ENCODE results near the gene FOXQ1. TPM values are rescaled to one million over a fixed set of nuclear protein-coding genes. Genes with fewer than 3 reads are reported as not detected.

The FOXQ1 gene
- total RNA-seq, 1 experiment from 2014 or later, result 46.1 TPM

GRCh38 chr6:1346101-1346500, 34.2 kb downstream of the FOXQ1 start:
- H3K36me3 Mint-ChIP-seq (ENCODE audit: insufficient read depth, unreplicated experiment), result no peaks in the 10 kb centered on the region
- intact Hi-C loops (cut with micrococcal nuclease; ENCODE audit: unreplicated experiment), result no loop called here
- H3K27ac Mint-ChIP-seq (ENCODE audit: unreplicated experiment), result no peak overlapping the region
- TF ChIP-seq CTCF (IDR thresholded peaks at IDR 0.05; ENCODE audit: unreplicated experiment), result no peak
- no TSS peak for BruUV-seq (replicated peaks)
- no peak for DNase-seq
- H3K27me3 Mint-ChIP-seq (ENCODE audit: unreplicated experiment), result no peaks in the 10 kb centered on the region
- no peak overlapping the region for H3K4me3 Mint-ChIP-seq (ENCODE audit: low read depth, unreplicated experiment)
- H3K9me3 Mint-ChIP-seq (ENCODE audit: low read depth, unreplicated experiment), result peaks cover 5% of the 10 kb centered on the region
- no peaks in the 10 kb centered on the region for H3K4me1 Mint-ChIP-seq (ENCODE audit: low read depth, unreplicated experiment)
- CTCF ChIA-PET, result interaction anchor here (1.3 kb wide), 1 partner anchor 40 kb away, joined by 3 read pairs; no protein-coding TSS in a partner anchor

- Mint-ChIP-seq H3K27me3 (ENCODE audit: unreplicated experiment) (no peaks in the 10 kb centered on the region), H3K9me3 (ENCODE audit: low read depth, unreplicated experiment) (peaks cover 5% of the 10 kb centered on the region), H3K4me1 (ENCODE audit: low read depth, unreplicated experiment) (no peaks in the 10 kb centered on the region), H3K4me3 (ENCODE audit: low read depth, unreplicated experiment) (no peak overlapping the region), H3K27ac (ENCODE audit: unreplicated experiment) (no peak overlapping the region), H3K36me3 (ENCODE audit: insufficient read depth, unreplicated experiment) (no peaks in the 10 kb centered on the region)
- no TSS peak for BruUV-seq (replicated peaks)
- DNase-seq, result no peak
- CTCF ChIA-PET, result interaction anchor here (1.3 kb wide), 1 partner anchor 40 kb away, joined by 3 read pairs; no protein-coding TSS in a partner anchor
- TF ChIP-seq CTCF (IDR thresholded peaks at IDR 0.05; ENCODE audit: unreplicated experiment), result no peak
- intact Hi-C loops (cut with micrococcal nuclease; ENCODE audit: unreplicated experiment), result no loop called here
Measured at GRCh38 chr6:1346558-1347091, 34.7 kb downstream of the FOXQ1 start.

GRCh38 chr6:1347161-1347560, 35.3 kb downstream of the FOXQ1 start:
- Mint-ChIP-seq H3K27ac (ENCODE audit: unreplicated experiment) (no peak overlapping the region), H3K36me3 (ENCODE audit: insufficient read depth, unreplicated experiment) (no peaks in the 10 kb centered on the region), H3K27me3 (ENCODE audit: unreplicated experiment) (no peaks in the 10 kb centered on the region), H3K9me3 (ENCODE audit: low read depth, unreplicated experiment) (peaks cover 5% of the 10 kb centered on the region), H3K4me3 (ENCODE audit: low read depth, unreplicated experiment) (no peak overlapping the region), H3K4me1 (ENCODE audit: low read depth, unreplicated experiment) (no peaks in the 10 kb centered on the region)
- CTCF ChIA-PET, result no interaction called here
- BruUV-seq (replicated peaks), result no TSS peak
- no peak for DNase-seq
- intact Hi-C loops (cut with micrococcal nuclease; ENCODE audit: unreplicated experiment), result no loop called here
- no peak for TF ChIP-seq CTCF (IDR thresholded peaks at IDR 0.05; ENCODE audit: unreplicated experiment)

GRCh38 chr6:1348675-1349074, 36.8 kb downstream of the FOXQ1 start:
- Mint-ChIP-seq H3K9me3 (ENCODE audit: low read depth, unreplicated experiment) (peaks cover 5% of the 10 kb centered on the region), H3K4me1 (ENCODE audit: low read depth, unreplicated experiment) (no peaks in the 10 kb centered on the region), H3K4me3 (ENCODE audit: low read depth, unreplicated experiment) (no peak overlapping the region), H3K27me3 (ENCODE audit: unreplicated experiment) (peaks cover 6% of the 10 kb centered on the region), H3K36me3 (ENCODE audit: insufficient read depth, unreplicated experiment) (no peaks in the 10 kb centered on the region), H3K27ac (ENCODE audit: unreplicated experiment) (no peak overlapping the region)
- intact Hi-C loops (cut with micrococcal nuclease; ENCODE audit: unreplicated experiment), result no loop called here
- no peak for DNase-seq
- BruUV-seq (replicated peaks), result no TSS peak
- TF ChIP-seq CTCF (IDR thresholded peaks at IDR 0.05; ENCODE audit: unreplicated experiment), result no peak
- CTCF ChIA-PET, result interaction anchor here (0.6 kb wide), 1 partner anchor 629 kb away, joined by 3 read pairs; no protein-coding TSS in a partner anchor

All from Calu3 (cell line).